HG02610 (cell line): ENCODE measurements around the gene SOST.

Experiments
- ATAC-seq: cut with Tn5 transposase; IDR thresholded peaks from one replicate; pipeline ENCODE4 v1.9.1; 2021; ENCODE audit warnings: mild to moderate bottlenecking, moderate library complexity; ENCODE audit not compliant: unreplicated experiment

Gene SOST

DNA sequence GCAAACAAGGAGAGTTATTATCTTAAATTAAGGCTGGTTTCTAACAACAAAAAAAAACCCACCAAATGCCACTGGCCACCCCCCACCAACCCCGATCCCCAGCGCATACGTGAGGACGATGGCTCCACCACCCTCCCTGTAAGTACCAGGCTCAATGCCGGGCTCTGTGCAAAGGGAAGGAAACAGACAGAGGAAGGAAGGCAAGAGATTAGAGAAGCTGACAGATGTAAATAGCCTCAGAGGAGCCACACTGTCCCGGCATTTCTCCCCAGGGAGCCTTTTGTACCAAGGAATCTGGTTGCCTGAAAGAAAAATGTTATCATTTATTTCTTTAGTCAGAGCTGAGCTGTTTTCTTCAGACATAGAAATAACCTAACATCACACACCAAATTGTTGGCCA is 13.1 kb downstream of the SOST start:
- no peak for ATAC-seq

DNA sequence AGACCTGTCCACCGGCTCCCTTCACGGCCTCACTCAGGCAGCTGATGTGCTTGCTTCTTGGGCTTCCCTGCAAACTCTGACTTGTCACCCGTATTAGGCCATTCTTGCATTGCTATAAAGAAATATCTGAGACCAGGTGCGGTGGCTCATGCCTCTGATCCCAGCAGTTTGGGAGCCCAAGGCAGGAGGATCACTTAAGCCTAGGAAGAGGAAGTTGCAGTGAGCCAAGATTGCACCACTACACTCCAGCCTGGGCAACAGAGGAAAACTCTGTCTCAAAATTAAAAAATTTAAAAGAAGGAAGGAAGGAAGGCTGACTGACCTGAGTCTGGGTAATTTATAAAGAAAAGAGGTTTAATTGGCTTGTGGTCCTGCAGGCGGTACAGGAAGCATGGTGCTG is 17.0 kb downstream of the SOST start:
- ATAC-seq = no peak

DNA sequence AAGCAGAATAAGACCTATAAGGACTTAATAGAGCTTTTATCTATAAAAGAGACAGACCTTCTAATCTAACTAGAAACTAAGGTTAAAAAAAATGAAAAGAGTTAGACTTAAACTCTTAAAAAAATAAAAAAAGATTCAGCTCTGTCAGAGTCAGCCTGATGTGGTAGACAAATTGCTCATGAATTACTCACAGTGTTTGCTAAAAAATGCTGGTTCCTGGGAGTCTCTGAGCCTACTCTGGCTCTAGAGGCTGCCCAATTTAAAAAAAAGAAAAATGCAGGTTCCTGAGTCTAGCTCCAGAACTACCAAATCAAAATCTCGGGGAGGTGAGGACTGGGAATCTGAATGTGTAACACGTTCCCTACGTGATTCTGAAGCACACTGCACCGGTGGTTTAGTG is 18.1 kb downstream of the SOST start:
- ATAC-seq = no peak

DNA sequence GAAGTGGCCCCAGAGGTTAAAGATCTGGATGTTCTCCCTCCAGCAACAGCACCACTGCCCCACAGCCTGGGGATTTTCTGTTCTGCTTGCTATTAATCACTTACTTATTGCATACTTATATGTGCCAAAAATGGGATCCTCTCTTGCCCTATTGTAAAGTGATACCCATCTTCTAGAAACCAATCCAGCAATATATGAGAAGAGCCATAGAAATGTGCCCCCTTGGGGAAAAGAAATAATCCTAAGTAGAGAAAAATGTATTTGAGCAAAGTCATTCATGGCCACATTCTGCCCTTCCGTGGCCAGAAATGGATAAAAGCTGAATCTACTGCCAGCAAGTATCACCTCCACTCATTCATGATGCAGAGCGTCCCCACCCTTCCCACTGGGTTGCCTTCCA is 20.9 kb downstream of the SOST start:
- ATAC-seq = no peak

DNA sequence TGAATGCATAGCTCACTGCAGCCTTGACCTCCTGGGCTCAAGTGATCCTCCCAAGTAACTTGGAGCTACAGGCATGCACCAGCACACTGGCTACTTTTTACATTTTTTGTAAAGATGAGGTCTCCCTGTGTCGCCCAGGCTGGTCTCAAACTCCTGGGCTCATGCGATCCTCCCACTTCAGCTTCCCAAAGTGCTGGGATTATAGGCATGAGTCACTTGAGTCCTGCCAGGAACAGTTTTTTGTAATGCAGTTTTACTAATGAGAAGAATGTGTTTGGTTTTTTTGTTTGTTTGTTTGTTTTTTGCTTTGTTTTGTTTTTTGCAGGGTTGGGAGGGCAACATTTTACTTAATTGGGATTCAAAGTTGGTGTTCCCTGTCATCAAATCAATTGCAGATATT is 22.2 kb downstream of the SOST start:
- no peak for ATAC-seq

DNA sequence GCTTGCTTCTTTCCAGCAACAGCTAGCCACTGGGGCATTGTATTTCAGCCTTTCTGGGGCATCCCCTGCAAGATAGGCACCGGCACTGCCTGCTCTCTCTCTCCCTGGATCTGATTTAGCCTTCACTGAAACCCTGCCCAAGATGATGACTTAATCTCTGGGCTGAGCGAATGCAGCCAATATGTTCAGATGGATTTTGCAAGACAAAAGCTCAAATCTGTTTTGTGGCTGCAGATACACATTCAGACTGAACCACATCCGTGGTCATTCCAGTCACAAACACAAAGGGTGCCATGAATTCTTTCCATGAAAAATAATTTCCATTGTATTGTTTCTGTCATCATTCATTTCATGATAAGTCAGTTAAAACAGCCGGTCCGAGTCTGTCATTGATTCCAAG is 24.2 kb downstream of the SOST start:
- no peak for ATAC-seq

DNA sequence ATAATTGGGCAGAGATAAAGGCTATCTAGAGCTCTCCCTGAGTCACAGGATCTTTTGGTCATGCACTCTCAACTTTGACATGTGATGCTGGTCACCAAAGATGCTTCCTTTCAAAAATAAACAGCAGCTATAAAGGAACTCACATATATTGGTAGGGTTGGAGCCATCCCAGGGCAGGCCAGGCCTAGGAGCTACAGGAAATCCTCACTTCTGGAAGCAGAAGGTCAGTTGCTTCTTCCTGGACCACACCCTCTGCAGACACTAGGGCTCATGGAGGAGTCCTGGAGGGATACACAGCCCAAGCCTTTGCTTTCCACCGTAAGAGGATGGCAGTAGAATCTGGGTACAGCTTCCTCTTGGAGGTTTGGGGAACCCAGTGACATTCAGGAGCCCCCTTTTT is 24.6 kb downstream of the SOST start:
- no peak for ATAC-seq

DNA sequence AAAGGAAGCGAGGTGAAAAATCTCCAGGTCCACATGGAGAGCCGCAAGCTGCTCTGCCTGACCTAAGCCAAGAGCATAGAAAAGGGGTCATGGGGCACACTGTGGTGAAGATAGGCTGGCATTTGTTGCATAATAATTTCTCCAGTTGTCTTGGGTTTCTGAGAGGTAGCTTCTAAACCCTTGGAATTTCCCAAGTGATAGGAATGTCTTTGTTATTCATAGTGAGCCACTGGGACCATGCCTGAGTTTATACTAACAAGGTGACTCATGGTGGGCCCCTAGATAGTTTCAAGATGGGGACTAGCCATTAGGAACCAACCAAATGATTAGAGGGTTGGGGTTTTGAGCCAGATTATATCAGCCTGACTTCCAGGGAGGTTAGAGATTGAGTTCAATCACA is 25.6 kb downstream of the SOST start:
- ATAC-seq = no peak

DNA sequence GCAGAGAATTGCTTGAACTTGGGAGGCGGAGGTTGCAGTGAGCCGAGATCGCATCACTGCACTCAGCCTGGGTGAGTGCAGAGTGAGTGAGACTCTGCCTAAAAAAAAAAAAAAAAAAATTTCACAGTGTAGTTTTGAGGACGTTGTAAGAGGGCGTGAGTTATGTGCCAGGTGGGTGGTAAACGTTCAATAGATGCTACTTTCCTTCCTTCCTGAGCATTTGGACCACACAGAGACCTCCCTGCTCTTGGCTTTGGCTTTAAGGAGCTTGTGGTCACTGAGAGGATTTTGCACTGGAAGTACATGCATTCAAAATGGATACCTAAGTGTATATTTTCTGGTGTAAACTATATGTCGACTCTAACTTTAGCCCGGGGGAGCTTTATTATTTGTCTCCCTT is 30.5 kb downstream of the SOST start:
- ATAC-seq = no peak

DNA sequence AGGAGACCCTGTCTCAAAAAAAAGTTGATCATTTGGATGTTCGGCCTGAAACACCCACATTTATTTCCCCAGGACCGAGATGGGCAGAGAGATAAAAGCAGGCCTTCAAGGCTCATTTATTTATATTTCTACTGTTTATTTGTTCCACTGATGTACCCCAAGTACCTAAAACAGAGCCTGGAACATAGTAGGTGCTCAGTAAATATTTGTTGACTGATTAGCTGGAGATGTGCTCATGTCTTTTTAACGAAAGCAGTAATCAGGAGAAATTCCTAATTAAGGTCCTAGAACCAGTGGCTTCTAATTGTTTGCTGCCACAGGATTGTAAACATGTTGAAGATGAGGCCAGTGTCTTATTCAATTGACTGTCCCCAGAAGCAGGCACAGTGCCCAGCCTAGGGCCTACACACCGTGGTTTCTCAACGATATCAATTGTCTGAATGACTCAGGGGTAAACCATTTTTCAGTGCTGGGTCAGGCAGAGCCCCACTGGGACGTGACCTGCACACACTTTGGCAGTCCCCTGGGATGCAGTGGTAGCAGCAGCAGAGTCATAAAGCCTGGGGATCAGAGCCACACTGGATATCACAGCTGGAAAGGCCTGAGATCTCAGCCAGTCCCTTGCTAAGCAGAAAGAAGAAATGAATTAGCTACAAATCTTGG is 34.8 kb downstream of the SOST start:
- ATAC-seq = no peak

DNA sequence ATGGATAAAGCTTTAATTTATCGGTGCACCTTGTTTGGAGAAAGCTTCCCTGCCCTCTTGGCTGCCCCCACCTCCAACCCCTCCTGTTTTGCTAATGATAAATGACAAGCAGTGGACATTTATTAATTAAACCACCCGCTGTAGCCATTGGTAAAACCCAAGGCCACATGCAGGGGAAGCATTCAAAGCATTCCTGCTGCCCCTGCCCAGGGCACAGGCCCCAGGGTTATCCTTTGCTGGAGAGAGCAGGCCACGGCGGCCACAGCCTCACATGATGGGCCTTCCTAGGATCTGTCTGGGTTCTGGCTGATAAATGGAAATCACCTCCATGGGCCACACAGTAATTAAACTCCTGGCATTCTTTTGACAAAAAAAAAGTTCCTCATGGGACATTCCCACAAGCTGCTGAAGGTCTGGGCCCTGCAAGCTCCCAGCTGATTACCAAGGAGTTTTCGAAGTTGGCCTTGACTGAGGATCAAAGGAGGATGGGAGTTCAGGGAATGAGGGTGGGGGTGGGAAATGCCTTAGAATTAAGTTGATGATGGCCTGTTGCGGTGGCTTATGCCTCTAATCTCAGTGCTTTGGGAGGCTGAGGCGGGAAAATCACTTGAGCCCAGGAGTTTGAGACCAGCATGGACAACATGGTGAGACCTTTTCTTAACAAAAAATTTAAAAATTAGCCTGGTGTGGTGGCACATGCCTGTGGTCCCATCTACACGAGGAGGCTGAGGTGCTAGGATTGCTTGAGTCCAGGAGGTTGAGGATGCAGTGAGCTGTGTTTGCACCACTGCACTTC is 35.5 kb downstream of the SOST start:
- no peak for ATAC-seq

DNA sequence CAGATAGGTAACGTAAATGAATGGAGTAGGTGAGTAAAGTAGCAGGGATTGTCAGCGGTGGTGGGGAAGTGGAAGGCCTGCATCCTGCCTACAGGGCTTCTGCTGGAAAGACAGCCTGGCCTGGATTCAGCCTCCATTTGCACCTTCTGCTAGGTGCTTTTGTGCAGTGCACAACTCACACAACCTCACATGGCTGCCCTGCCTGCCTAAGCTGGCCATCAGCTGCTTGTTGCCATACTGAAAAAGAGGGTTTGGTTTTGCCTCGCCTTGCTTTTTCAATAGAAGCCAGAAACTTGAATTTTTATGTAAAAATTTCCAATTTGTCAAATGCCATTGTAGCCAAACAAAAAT is 36.3 kb downstream of the SOST start:
- no peak for ATAC-seq

DNA sequence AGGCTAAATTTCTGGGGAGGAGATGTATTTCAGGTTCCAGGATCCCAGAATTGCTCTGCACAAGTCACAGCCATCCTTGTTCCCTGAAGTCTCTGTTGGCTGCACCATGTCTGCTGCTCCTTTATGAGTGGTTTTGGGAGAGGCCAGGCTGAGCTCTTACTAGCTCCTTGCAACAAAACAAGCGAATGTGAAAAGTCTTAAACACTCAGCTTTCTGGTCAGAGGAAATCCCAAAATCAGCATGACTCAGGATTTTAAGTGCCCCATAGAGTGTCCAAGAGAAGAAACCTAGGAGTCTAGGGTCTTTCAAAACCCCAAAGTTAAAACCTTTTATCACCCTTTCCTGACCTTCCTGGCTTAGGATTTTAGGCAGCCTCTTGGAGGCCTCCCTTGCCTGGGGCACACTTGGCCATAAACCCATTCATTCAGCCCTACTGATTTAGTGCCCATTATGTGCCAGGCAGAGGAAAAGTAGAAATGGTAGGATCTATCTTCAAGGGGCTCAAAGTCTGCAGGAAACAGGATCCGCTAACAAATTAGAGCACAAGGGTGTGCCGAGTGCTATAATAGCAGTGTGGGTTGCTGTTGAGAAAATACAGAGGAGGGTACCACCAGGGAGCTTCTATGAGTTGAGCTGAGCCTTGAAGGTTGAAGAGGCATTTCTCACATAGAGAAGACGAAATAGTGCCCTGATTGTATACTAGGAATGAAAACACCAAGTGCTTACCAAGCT is 36.9 kb downstream of the SOST start:
- no peak for ATAC-seq

DNA sequence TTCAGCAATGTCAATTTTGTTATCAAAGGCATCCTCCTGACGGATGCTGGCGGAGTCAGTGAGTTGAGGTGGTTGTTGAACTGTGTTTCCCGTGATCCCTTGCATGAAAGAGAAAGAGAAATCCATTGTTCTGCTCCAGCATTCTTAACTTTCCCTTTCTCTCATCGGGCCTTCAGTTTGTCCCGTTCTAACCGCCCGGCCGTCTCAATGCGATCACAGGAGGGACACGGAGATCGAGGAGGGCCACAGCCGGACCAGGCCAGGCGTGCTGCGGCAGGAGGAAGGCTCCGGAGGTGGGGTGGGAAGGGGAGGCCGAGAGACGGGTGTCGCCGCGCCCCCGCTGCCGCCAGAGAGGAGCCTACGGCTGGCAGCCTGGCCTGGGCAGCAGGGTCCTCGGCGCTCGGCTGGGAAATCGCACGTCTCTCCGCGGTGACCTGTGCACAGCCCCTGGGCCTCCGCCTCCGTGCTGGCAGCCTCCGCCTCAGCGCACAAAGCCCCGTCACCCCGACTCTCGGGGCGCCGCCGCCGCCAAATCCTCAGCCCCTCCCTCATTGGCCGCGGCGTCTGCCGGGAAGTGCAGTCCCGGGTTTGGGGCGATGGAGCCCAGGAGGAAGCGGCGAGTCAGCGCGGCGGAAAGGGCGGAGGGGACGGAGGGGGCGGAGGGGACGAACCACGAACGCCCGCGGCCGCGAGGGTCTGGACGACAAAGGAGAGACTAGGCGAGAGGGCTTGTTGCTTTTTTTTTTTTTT is 38.1 kb downstream of the SOST start:
- peak; percentile 62 for ATAC-seq

DNA sequence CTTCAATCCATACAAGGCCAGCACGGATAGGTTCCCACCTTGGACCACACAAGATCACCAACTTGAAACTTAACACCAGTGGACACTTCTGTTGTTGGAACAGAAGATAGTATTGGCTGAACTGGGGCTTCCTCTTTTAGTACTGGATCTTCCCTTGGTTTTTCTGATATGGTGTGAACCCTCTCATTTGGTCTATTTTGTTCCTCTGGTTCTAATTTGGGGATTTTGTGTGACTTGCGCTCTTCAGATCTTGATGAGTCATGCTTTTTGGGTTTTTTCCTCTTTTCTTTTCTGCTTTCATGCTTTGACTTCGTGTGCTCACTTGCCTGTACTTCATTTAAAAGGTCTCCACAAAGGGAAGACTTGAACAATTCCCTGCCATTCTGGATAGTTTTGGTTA is 39.0 kb downstream of the SOST start:
- ATAC-seq = no peak

DNA sequence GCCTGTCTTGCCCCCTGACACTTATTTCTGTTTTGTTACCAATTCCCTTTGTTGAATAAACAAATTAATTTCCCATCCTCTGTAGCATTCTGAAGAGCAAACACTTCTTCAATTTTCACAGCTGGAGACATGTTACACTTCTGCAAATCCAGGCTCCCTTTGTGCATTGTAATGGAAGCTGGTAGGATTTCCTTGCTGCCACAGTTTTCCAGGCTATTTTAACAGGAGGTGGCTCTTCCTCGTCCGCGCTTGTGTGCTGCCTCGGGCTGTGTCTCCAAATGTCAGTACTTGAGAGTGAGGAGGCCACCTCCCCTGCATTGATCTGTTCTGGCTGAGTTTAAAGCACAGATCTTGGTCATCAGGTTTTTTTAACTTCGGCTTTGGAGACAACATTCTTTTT is 40.0 kb downstream of the SOST start:
- no peak for ATAC-seq

DNA sequence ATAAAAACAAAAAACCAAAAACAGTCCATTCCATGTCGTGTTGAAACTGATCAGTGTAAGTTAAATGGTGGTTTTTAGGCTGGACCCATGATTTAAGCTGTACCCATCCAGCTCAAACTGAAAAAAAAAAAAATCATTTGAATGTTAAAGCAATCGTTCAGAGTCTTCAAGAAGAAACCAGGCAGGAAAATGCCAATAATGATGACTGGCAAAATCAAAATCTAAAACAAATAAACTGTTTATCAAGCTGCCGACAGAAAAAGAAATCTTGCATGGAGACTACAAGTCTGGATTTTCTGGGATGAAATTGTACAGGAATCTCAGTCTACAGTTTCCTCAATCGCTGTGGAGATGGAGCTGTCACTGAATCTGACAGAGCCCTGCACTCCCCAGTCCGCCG is 40.7 kb downstream of the SOST start:
- ATAC-seq = no peak

DNA sequence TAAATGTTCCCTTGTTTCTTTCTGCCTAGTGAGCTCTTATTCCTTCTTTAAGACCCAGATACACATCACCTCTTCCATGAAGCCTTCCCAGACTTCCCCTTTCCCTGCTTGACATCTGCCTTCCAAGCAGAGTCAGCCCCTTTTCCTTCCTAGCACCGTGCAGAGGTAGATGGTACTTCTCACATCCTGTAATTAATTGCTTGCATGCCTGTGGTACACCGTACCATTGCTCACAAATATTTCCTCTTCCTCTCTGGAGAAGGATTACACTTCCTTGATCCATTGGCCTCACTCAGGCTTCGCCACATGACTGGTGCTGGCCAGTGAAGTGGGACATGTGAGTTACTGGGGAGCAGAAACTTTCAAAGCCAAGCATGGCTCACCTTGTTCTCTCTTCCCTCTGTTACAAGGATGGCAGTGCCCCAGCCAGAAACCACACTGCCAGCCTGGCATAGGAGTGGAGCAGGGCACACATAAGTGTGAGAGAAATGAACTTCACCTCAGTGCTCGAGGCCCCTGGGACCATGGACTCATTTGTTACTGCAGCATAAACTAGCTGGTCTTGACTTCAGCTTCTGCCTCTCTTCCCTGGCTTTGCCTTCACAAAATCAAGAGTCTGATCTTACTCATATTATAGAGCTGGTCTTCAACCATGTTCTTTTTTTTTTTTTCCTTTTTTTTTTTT is 44.0 kb downstream of the SOST start:
- ATAC-seq = no peak

DNA sequence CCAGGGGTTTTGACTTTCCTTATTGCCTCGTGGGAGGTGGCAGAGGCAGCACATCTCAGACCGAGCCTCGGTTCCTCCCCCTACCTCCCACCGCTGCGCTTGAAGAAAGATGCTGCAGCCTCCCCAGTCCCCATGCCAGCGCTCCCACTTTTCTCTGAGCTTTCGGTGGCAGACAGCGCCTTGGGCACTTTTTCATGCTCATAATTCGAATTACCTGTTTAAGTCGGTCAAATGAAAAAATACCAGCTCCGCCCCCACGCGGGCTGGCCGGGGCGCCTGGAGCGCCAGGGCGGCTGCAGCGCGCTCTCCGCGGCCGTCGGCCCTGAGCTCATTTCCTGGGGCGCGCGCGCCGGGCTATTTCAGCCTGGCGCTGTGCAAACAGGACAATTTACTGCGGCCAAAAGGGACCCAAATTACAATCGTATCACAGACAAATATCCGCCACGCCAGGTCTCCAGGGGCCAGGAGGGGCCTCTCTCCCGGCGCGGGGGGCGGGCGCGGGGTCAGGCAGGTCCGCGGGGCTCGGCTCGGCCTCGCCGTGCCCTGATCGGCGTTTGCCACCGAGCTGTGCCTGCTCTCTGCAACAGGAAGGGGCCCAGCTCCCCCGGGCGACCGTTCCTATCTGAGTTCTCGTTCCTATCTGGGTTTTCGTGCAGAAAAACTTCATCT is 45.0 kb downstream of the SOST start:
- no peak for ATAC-seq

DNA sequence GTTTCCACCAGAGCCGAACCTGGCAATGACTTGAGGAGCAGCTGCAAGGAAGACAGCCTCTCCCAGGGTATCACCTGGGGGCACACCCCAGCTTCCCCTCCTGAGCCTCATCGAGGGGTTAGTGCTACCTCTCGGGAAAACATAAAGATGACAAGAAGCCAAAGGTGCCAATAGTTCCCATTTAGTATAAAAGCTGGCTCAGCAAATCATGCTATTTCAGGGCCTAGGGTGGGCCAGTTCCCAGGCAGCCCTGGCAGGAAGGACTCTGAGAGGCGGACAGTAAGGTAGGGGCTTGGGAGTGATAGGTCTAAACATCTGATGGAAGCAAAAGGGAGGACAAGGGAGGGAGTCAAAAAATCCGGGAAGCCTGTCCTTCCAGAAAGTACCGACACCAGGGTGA is 46.2 kb downstream of the SOST start:
- no peak for ATAC-seq
